ENCODE results near the gene CPNE1.

DNA sequence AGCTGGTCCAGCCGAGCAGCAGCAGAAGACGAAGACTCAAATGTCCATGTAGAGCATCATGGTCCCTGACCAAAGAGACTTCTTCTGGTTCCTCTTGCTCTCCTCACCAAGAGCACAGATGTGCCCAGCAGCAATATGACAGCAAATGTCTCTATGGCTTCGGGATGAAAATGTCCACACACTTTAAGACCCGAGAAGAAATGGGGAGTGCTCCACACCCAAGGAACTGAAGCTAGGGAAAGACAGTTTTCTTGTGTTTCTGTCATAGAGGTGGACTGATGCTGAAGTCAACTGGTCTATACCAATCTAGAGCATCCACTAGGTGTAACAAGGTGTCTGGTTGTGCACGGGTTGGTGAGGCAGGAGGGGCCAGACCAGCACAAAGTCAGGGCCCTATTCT, 4.5 kb upstream of the CPNE1 start:
- TF ChIP-seq, protein P1, sequence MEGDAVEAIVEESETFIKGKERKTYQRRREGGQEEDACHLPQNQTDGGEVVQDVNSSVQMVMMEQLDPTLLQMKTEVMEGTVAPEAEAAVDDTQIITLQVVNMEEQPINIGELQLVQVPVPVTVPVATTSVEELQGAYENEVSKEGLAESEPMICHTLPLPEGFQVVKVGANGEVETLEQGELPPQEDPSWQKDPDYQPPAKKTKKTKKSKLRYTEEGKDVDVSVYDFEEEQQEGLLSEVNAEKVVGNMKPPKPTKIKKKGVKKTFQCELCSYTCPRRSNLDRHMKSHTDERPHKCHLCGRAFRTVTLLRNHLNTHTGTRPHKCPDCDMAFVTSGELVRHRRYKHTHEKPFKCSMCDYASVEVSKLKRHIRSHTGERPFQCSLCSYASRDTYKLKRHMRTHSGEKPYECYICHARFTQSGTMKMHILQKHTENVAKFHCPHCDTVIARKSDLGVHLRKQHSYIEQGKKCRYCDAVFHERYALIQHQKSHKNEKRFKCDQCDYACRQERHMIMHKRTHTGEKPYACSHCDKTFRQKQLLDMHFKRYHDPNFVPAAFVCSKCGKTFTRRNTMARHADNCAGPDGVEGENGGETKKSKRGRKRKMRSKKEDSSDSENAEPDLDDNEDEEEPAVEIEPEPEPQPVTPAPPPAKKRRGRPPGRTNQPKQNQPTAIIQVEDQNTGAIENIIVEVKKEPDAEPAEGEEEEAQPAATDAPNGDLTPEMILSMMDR (IDR thresholded peaks at IDR 0.05) = no peak
- TF ChIP-seq POLR2AphosphoS5 (IDR thresholded peaks at IDR 0.05) (no peak), POLR2A (IDR thresholded peaks at IDR 0.05) (no peak)
